ENCODE measurements around the gene GPD1L. TPM values are rescaled to one million over a fixed set of nuclear protein-coding genes. Genes with fewer than 3 reads are reported as not detected.

GPD1L gene
- total RNA-seq, result 9.3 and 11.8 TPM in 2 replicates

GRCh38 chr3:32106132-32106928, at the start of gene GPD1L:
Gene GPD1L, plus strand, starts transcription at chr3:32106620. Its CDS starts 92 bp downstream, at chr3:32106712.

Other genes with a start within 250 kb of the GPD1L start
- gene OSBPL10, start 125.4 kb upstream of the GPD1L start, total RNA-seq, result 10.7 and 12.7 TPM in 2 replicates
- 0.40 and 0.68 TPM in 2 replicates for gene ZNF860, start 124.9 kb upstream of the GPD1L start, total RNA-seq
- gene CMTM8, start 132.1 kb downstream of the GPD1L start, total RNA-seq, result 0.53 and 0.56 TPM in 2 replicates